GM23338 (cell line): ENCODE data around the gene GNAO1.

Source experiments
- CREB1 ChIP-seq: fragments of 250-450 bp; sonication (Bioruptor Pico); IDR thresholded peaks from 2 replicates; pipeline ENCODE4 v1.5.0; 2020; ENCODE audit warnings: low read depth, mild to moderate bottlenecking, moderate library complexity
- EZH2phosphoT487 ChIP-seq: fragments of 200-600 bp; sonication (generic); IDR thresholded peaks from one replicate; pipeline ENCODE4 v1.8.1; 2018; ENCODE audit warnings: antibody characterized with exemption; ENCODE audit not compliant: unreplicated experiment
- JUNB ChIP-seq: IDR thresholded peaks from one replicate; pipeline ENCODE4 v1.6.1; 2016; ENCODE audit warnings: antibody characterized with exemption; ENCODE audit not compliant: unreplicated experiment
- POLR2AphosphoS5 ChIP-seq: IDR thresholded peaks from 2 replicates; pipeline ENCODE4 v1.6.1; 2016; ENCODE audit warnings: antibody characterized with exemption, low read depth
- STAT1 ChIP-seq: IDR thresholded peaks from one replicate; pipeline ENCODE4 v1.6.1; 2016; ENCODE audit warnings: antibody characterized with exemption; ENCODE audit not compliant: unreplicated experiment
- ZNF331 ChIP-seq: fragments of 250-450 bp; sonication (Bioruptor Pico); IDR thresholded peaks from 2 replicates; pipeline ENCODE4 v1.5.0; 2020; ENCODE audit warnings: low read depth, mild to moderate bottlenecking, moderate library complexity
- TF ChIP-seq, protein P1 (sequence below), 2 experiments: fragments of 200-600 bp in 1 of 2; sonication (generic) in 1 of 2; conservative IDR thresholded peaks; 2 replicates each; pipeline versions ENCODE4 v1.5.1 to v1.6.1; 2016 to 2017; ENCODE audit warnings: antibody characterized with exemption in 2 of 2, low read depth in 2 of 2, mild to moderate bottlenecking in 2 of 2, moderate library complexity in 1 of 2
- TF ChIP-seq, protein P2 (sequence below): IDR thresholded peaks from 2 replicates; pipeline ENCODE4 v1.6.1; 2016; ENCODE audit warnings: antibody characterized with exemption
- TF ChIP-seq, protein P3 (sequence below): IDR thresholded peaks from one replicate; pipeline ENCODE4 v1.6.1; 2018; ENCODE audit warnings: antibody characterized with exemption; ENCODE audit not compliant: unreplicated experiment

DNA sequence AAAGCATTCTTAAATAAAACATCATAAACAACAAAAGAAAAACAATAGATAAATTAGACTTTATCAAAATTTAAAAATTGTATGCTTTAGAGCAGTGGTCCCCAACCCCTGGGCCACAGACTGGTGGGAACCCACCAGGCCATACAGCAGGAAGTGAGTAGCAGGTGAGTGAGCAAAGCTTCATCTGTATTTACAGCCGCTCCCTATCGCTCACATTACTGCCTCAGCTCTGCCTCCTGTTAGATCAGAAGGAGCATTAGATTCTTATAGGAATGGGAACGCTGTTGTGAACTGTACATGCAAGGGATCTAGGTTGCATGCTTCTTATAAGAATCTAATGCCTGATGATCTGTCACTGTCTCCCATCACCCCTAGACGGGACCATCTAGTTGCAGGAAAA, 51.5 kb downstream of the GNAO1 start:
- TF ChIP-seq, protein P1, sequence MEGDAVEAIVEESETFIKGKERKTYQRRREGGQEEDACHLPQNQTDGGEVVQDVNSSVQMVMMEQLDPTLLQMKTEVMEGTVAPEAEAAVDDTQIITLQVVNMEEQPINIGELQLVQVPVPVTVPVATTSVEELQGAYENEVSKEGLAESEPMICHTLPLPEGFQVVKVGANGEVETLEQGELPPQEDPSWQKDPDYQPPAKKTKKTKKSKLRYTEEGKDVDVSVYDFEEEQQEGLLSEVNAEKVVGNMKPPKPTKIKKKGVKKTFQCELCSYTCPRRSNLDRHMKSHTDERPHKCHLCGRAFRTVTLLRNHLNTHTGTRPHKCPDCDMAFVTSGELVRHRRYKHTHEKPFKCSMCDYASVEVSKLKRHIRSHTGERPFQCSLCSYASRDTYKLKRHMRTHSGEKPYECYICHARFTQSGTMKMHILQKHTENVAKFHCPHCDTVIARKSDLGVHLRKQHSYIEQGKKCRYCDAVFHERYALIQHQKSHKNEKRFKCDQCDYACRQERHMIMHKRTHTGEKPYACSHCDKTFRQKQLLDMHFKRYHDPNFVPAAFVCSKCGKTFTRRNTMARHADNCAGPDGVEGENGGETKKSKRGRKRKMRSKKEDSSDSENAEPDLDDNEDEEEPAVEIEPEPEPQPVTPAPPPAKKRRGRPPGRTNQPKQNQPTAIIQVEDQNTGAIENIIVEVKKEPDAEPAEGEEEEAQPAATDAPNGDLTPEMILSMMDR (conservative IDR thresholded peaks at IDR 0.05; ENCODE audit: low read depth in 2 of 2): no peak
- TF ChIP-seq EZH2phosphoT487 (no peak), JUNB (no peak), CREB1 (CRISPR knock-in tag) (no peak), ZNF331 (CRISPR knock-in tag) (no peak), POLR2AphosphoS5 (no peak), STAT1 (no peak)
- TF ChIP-seq, protein P2, sequence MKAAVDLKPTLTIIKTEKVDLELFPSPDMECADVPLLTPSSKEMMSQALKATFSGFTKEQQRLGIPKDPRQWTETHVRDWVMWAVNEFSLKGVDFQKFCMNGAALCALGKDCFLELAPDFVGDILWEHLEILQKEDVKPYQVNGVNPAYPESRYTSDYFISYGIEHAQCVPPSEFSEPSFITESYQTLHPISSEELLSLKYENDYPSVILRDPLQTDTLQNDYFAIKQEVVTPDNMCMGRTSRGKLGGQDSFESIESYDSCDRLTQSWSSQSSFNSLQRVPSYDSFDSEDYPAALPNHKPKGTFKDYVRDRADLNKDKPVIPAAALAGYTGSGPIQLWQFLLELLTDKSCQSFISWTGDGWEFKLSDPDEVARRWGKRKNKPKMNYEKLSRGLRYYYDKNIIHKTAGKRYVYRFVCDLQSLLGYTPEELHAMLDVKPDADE: no peak
- TF ChIP-seq, protein P3, sequence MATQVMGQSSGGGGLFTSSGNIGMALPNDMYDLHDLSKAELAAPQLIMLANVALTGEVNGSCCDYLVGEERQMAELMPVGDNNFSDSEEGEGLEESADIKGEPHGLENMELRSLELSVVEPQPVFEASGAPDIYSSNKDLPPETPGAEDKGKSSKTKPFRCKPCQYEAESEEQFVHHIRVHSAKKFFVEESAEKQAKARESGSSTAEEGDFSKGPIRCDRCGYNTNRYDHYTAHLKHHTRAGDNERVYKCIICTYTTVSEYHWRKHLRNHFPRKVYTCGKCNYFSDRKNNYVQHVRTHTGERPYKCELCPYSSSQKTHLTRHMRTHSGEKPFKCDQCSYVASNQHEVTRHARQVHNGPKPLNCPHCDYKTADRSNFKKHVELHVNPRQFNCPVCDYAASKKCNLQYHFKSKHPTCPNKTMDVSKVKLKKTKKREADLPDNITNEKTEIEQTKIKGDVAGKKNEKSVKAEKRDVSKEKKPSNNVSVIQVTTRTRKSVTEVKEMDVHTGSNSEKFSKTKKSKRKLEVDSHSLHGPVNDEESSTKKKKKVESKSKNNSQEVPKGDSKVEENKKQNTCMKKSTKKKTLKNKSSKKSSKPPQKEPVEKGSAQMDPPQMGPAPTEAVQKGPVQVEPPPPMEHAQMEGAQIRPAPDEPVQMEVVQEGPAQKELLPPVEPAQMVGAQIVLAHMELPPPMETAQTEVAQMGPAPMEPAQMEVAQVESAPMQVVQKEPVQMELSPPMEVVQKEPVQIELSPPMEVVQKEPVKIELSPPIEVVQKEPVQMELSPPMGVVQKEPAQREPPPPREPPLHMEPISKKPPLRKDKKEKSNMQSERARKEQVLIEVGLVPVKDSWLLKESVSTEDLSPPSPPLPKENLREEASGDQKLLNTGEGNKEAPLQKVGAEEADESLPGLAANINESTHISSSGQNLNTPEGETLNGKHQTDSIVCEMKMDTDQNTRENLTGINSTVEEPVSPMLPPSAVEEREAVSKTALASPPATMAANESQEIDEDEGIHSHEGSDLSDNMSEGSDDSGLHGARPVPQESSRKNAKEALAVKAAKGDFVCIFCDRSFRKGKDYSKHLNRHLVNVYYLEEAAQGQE: no peak
